Fibroblast of pulmonary artery (primary cell): Measurements from ENCODE around the gene RBM4B.

ENCODE experiments used
- DNase-seq: peaks from one replicate; pipeline ENCODE4 v3.0.0-alpha.2; 2010; ENCODE audit warnings: low read depth
- H3K4me3 ChIP-seq: replicated peaks from 2 replicates; pipeline ENCODE4 v1.5.1; 2011; ENCODE audit warnings: low read depth, mild to moderate bottlenecking, control low read depth, low read length, moderate library complexity
- CTCF ChIP-seq: IDR thresholded peaks from 2 replicates; pipeline ENCODE4 v1.5.1; 2011; ENCODE audit warnings: mild to moderate bottlenecking, control low read depth, low read length, inconsistent platforms; ENCODE audit errors: missing control alignments

RBM4B gene

GRCh38 chr11:66692446-66692845 is 14.8 kb upstream of the RBM4B start:
- no peak for TF ChIP-seq CTCF
- DNase-seq, result no peak

DNA sequence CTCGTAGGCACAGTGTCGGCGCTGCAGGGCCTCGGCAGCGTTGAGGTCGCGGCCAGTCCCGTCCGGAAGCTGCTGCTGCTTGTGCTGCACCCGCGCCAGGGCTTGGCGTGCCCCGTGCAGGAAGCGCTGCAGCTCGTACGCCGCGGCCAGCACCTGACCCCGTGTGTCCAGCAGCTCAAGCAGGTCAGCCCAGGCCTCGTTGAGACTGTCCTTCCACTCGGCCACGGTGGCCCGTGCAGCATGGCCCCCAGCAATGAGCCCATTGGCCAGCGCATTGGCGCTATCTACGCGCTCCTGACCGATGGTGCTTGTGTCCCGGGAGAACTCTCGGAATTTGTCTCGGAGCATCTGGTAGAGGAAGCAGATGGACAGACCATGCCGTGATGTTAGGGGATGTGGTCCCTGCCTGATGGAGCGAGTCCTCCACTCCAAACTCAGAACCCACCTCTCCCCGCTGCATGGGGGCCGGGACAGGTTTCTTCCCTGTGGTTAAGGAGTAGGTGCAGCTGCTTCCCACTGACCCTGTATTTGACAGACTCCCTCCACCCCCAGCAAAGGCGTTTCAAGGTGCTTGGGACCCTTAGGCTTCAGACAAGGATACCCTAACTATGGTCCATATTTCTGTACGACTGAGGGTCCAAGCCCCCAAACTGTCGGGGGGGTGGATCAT is 13.8 kb upstream of the RBM4B start:
- no peak for TF ChIP-seq CTCF
- no peak overlapping the region for H3K4me3 ChIP-seq
- no peak for DNase-seq

More at GRCh38 chr11:66692446-66692845, 14.8 kb upstream of the RBM4B start:
- no peak overlapping the region for H3K4me3 ChIP-seq

DNA sequence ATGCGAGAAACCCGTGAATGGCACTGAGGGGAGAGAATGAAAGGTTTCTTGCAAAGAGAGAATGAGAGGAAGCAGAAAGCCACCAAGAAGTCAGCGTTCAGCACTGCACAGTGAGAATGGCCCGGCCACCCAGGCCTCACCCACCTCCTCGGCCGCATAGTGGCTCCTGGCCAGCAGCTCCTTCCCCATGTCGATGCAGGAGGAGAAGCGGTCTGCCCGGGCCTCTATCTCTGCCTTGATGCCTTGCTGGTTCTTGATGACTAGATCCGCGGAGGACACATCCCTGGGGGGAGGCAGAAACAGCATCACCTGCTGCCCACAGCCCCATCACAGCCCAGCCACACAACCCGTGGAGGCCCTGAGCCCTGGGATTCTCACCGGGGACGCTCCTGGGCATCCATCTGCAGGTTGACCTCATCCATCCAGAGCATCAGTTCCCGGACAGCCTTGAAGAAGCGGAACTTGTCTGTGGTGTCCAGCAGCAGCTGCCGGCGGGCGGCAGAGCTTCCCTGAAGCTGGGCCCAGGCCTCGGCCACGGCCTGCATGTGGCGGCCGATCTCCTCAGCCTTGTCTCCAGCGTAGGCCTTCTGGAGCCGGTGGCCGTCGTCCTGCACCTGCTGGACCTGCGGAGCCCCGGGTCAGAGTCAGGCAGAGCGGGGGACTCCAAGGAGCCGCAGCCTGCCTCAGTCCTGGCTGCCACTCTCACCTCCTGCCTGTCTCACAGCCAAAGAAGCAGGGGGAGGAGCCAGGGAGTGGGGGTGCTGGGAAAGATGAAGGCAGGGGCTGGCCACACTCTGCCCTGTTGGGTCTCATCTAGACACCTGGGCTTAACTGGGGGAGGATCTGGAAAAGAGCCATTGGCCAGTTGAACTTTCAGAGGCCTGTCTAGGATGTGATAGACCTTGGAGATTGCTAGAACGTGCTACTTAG is 12.2 kb upstream of the RBM4B start:
- TF ChIP-seq CTCF, result no peak
- DNase-seq, result no peak
- no peak overlapping the region for H3K4me3 ChIP-seq

- H3K4me3 ChIP-seq, result no peak overlapping the region
- no peak for TF ChIP-seq CTCF
- no peak for DNase-seq
Observed at GRCh38 chr11:66688561-66689534, 11.2 kb upstream of the RBM4B start.

GRCh38 chr11:66687831-66688281 is 10.2 kb upstream of the RBM4B start:
- H3K4me3 ChIP-seq, result no peak overlapping the region
- TF ChIP-seq CTCF, result no peak

DNA sequence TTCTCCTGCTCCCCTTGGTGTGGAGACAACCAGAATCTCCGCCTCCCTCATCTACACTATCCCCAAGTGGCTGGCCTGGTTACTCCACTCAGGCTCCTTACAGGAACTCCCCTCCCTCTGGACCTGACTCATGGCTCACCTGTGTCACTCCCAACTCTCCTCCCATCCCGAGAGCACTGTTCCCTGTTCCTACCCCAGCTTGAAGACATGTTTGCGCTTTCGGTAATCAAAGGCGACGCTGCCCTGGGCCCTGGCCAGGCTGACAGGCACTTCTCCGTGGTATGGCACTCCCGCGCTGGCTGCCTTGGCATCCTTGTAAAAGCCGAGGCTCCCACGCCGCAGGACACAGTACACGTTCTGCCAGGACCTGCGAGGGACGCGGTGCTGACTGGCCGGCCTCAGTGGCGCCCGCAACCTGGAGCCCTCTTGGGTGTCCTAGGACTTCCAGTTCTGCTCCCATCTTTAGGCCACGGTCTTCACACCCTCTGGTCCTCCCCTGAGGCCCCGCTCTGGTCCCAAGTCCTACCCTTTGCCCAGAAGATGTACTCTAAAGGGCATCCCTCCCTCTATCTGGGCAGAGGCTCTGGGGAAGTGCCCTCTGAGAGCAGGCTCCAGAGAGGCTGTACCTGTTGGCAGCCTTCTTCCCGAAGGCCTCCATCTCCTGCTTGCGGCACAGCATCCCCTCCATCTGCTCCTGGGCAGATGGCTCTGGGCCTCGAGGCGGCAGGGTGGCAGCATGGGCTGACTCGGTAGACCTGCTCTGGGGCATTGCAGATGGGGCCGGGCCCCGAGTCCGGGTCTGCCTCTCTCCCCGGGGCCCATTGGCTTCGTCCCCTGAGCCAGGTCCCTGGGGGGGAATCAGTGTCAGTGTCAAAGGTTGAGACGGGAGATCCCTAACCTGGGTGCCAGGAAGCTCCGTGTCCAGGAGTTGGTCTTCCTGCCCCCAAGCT is 9.4 kb upstream of the RBM4B start:
- TF ChIP-seq CTCF, result no peak
- H3K4me3 ChIP-seq, result no peak overlapping the region
- DNase-seq, result no peak

More at GRCh38 chr11:66687831-66688281, 10.2 kb upstream of the RBM4B start:
- no peak for DNase-seq
